Left cardiac atrium (tissue), 4 donors: ENCODE measurements around the gene IQCE. TPM values are rescaled to one million over a fixed set of nuclear protein-coding genes. Genes with fewer than 3 reads are reported as not detected.
"Not testable (repeated sequence)": the region's sequence is repeated elsewhere in the genome, so short reads cannot be mapped to it uniquely, and the experiment has no call there.

Experiments
- ATAC-seq, 2 donors: fragments of 200-7000 bp; cut with Tn5 transposase; one replicate each; pipeline ENCODE4 v1.9.1; 2020; ENCODE audit warnings: mild to moderate bottlenecking in 2 of 2, moderate library complexity in 2 of 2
- DNase-seq: peaks from one replicate; pipeline ENCODE4 v3.0.0-alpha.2; 2020
- intact Hi-C, 2 donors: fragments of 100-400 bp; cut with DNase I; formaldehyde crosslinking; loops; one replicate each; pipeline versions ENCODE4 v1.14.1 to v1.15.1; 2022 to 2023
- total RNA-seq, 2 donors: library from RNA; stranded (reverse); fragmentation: NEBNext Ultra II Directional; extraction: Animal tissue kit (Norgen Biotek cat#: 25700); gene quantifications; one replicate each; pipeline ENCODE4 v1.2.1, GENCODE V29; 2021
- donor health status: DM: no; HTN: yes; CAD: no.
- donor health status: DM: no; HTN: yes; CAD: no; lungs with severe emphysema.
- donor health status: DM: yes; HTN: yes; CAD: no.
- donor health status: Dilated cardiomyopathy.

IQCE gene
- total RNA-seq, 2 donors from 2014 or later: 11.5 to 12.0 TPM

DNA sequence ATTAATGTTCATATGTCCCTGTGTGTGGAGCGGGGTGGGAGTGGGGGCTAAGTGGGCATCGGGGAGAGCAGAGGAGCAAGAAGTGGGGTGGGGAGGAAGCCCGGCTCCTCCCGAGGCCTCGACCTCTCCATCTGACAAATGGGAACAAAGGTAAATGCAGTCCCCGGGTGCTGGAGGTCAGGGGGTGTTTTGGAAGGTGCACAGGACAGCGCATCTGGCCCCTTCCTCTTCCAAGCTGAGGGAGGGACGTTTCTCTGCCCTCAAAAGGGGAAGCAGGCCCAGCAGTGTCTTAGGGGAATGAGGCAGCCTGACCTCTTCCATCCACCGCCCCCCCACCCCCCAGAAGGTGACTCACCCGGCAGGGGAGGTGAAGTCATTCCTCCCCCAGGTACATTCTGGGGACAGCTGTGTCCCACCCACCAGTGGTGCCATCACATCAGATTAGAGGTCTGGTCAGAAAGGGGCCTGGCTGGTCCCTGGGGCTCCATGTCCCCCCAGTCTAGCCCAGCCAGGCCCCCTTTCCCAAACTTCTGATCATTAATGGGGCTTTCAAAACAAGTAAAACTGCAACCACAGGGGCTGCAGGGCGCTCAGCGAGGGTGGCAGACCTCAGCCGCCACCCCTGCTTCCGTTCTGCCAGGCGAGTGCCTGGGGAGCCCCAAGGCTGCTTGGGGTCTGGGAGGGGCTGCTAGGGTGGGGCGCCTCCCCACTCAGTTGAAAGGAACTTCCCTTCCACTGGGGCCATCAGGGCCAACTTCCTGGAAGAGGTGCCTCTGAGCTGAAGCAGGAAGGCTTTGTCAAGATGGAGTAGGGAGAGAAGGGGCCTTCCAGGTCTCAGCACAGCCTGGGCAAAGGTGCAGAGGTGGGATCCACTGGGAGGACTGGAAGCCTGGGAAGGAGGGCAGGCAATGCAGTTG, 28.4 kb upstream of the IQCE start:
- DNase-seq: peak; percentile 40
- ATAC-seq: peak; percentile 18 to 44
- intact Hi-C loops: no loop called here

DNA sequence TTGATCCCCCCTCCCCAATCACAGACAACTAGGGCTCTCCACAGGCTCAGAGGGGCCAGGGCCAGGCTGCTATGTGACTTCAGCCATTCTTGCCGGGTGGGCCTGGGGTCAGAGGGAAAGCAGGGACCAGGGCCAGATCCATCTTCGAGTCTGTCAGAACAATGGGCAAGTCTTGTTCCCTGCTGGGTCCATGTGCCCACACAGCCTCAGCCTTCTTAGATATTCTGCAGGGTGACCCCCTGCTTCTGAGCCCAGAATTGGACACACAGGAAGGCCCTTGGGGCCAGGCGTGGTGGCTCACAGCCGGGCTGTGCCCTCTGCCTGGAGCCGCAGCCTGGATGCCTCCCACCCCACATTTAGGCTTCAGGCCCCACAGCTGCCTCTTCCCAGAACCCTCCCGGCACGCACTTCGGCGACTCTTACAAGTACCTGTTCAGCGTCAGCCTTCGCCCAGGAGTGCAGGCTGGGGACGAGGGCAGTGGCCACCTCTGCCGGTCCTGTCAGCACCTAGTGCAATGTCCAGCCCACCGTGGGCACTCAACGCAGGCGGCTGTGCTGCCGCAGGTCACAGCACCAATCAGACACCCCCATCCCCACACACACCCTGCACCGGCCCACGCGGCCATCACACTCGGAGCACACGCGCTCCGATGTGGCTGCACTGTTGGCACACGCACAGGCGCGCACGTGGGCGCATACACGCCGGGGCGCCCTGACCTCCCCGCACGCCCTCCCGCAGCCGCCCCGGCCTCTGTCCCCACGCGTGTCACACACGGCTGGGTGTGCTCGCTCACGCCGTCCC, 27.6 kb upstream of the IQCE start:
- DNase-seq: peak; percentile 26
- ATAC-seq: peak in 1 of 2 donors; percentile 38
- intact Hi-C loops: not testable (repeated sequence)

DNA sequence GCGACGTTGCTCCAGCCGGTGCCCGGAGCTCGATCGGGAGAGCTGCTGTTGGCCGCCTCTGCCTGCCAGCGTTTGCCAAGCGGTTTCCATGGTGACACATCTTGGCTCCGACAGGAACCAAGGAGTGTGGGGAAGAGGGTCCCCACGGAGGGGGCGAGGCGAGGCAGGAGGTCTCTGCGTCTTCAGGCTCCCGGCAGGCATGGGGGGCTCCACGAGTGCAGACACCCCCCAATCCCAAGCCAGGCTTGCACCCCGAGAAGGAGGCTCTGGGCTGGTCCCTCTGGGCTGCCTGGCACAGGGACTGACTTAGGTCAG, 27.0 kb upstream of the IQCE start:
- DNase-seq, ATAC-seq, intact Hi-C loops: not testable (repeated sequence)

GRCh38 chr7:2532199-2532772, 26.5 kb upstream of the IQCE start:
- intact Hi-C loops, ATAC-seq: not testable (repeated sequence)
- DNase-seq: peak; percentile 10

GRCh38 chr7:2532816-2533215, 26.0 kb upstream of the IQCE start:
- DNase-seq: peak; percentile 4
- not testable (repeated sequence) for ATAC-seq

GRCh38 chr7:2533566-2533965, 25.2 kb upstream of the IQCE start:
- DNase-seq, intact Hi-C loops, ATAC-seq: not testable (repeated sequence)

More at GRCh38 chr7:2532816-2533215, 26.0 kb upstream of the IQCE start:
- intact Hi-C loops: not testable (repeated sequence)

GRCh38 chr7:2534214-2534613, 24.6 kb upstream of the IQCE start:
- intact Hi-C loops, DNase-seq: not testable (repeated sequence)

GRCh38 chr7:2535872-2536627, 22.7 kb upstream of the IQCE start:
- peak; percentile 19 for DNase-seq
- ATAC-seq, intact Hi-C loops: not testable (repeated sequence)

More at GRCh38 chr7:2534214-2534613, 24.6 kb upstream of the IQCE start:
- ATAC-seq: not testable (repeated sequence)

- intact Hi-C loops: no loop called here
- ATAC-seq (peak in 1 of 2 donors; percentile 24), DNase-seq (peak; percentile 22)
These were observed 20.6 kb upstream of the IQCE start for GRCh38 chr7:2537981-2538851.

- peak; percentile 5 for DNase-seq
- intact Hi-C loops: no loop called here
- ATAC-seq: no peak
These were observed 19.5 kb upstream of the IQCE start for GRCh38 chr7:2539031-2539911.

- intact Hi-C loops: no loop called here
- no peak for DNase-seq
- ATAC-seq: no peak
These were observed 18.6 kb upstream of the IQCE start for GRCh38 chr7:2540133-2540532.

- intact Hi-C loops: no loop called here
- ATAC-seq: no peak
- DNase-seq: peak; percentile 18
These were observed 18.1 kb upstream of the IQCE start for GRCh38 chr7:2540641-2541051.

DNA sequence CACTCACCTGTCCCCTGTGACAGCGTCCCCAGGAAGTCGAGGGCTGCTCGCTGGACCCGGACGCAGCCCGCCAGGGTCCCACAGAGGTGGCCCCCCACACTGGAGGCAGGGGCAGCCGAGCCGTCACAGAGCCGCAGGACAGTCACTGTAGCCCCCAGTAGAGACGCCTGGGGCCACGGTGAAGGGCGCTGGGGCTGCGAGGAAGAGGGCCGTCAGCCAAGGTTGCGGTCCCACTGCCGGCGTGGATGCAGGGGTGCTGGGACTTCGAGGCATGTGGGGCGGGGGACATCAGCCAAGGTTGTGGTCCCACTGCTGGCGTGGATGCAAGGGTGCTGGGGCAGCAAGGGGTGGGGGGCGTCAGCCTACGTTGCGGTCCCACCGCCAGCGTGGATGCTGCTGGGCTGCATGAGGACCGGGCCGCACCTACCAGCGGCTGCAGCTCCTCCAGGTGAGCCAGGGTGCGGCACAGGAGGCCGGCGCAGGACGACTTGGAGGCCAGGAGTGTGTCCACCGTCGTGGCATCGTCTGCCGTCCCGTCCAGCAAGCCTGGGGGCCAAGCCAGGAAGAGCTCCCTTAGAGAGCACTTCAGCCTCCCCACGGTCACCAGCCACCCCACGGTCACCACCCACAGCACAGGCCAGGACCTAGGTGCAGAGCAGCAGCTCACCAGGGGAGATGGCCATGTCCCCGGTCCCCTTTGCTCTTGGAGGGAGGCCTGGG, 17.3 kb upstream of the IQCE start:
- peak; percentile 22 for DNase-seq
- intact Hi-C loops: no loop called here

DNA sequence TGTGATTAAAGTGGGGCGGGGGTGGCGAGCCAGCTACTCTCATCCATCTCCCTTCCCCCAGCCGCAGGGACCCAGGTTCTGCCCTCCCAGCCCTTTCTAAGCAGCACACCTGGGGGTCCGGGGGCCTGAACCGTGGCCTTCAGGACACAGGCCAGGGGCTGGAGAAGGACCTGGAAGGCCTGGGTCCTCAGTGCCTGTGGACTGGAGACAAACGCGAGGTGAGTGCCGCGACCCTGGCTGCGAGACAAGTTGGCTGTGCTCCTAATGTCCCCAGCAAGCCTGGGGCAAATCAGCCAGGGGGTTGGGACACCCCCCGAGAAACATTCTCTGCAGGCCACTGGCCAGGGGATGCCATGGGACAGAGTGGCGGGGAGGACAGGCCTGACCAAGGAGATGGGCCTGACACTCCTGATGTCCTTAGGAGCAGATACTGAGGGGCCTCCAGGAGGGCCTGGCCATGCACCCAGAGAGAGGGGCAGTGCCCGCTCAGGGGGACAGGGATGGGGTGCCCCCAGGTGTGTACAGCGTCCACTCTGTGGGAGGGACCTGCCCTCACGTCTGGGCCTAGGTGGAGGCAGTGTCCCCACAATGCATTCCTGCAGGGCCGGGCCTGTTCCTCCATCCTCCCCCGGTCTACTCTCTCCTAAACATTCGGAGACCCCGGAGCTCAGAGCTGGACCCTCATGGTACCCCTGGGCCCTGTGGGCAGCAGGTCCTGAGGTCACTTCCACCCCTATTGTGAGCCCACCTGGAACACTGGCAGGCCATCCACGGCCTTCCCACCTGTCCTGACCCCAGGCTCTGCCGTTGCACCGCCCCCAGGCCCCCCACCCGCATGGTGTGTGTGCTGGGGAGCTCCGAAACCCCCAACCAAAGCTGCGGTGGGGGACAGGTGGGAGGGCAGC, 16.5 kb upstream of the IQCE start:
- DNase-seq: peak; percentile 15
- intact Hi-C loops: no loop called here
- ATAC-seq: no peak

More for the DNA sequence above, 17.3 kb upstream of the IQCE start:
- no peak for ATAC-seq
